ELR (cell line): ENCODE measurements around the gene MAN1B1.
"Not testable (repeated sequence)": the region's sequence is repeated elsewhere in the genome, so short reads cannot be mapped to it uniquely, and the experiment has no call there.

Experiments used
- DNase-seq: peaks from one replicate; pipeline ENCODE4 v3.0.0-alpha.2; 2015; ENCODE audit warnings: low read depth

Gene MAN1B1

GRCh38 chr9:137111788-137112563, 25.2 kb downstream of the MAN1B1 start:
- no peak for DNase-seq

GRCh38 chr9:137112564-137113384, 26.0 kb downstream of the MAN1B1 start:
- DNase-seq: no peak

- DNase-seq: peak; percentile 24
Observed at GRCh38 chr9:137113385-137114159, 26.8 kb downstream of the MAN1B1 start.

GRCh38 chr9:137114220-137114612, 27.4 kb downstream of the MAN1B1 start:
- no peak for DNase-seq

- peak; percentile 66 for DNase-seq
Observed at GRCh38 chr9:137114613-137115393, 28.0 kb downstream of the MAN1B1 start, which contains the start of gene DPP7. Gene DPP7 (minus strand): TSS chr9:137114733. CDS start chr9:137114713, 20 bp downstream.

GRCh38 chr9:137115394-137116026, 28.7 kb downstream of the MAN1B1 start:
- no peak for DNase-seq

- DNase-seq: no peak
Observed at GRCh38 chr9:137116027-137116507, 29.3 kb downstream of the MAN1B1 start.

GRCh38 chr9:137116728-137117127, 29.9 kb downstream of the MAN1B1 start:
- DNase-seq: no peak

- no peak for DNase-seq
Observed at GRCh38 chr9:137117269-137117731, 30.5 kb downstream of the MAN1B1 start.

GRCh38 chr9:137118092-137118603, 31.4 kb downstream of the MAN1B1 start:
- DNase-seq: not testable (repeated sequence)

- DNase-seq: not testable (repeated sequence)
Observed at GRCh38 chr9:137121927-137122795, 35.4 kb downstream of the MAN1B1 start.

- DNase-seq: not testable (repeated sequence)
Observed at GRCh38 chr9:137122796-137123467, 36.1 kb downstream of the MAN1B1 start.

GRCh38 chr9:137123468-137123837, 36.7 kb downstream of the MAN1B1 start:
- DNase-seq: no peak

GRCh38 chr9:137123952-137124462, 37.2 kb downstream of the MAN1B1 start:
- DNase-seq: not testable (repeated sequence)

GRCh38 chr9:137126786-137127185, 40.0 kb downstream of the MAN1B1 start:
- no peak for DNase-seq

GRCh38 chr9:137127301-137128157, 40.7 kb downstream of the MAN1B1 start:
- DNase-seq: no peak

- DNase-seq: no peak
Observed at GRCh38 chr9:137128158-137128861, 41.5 kb downstream of the MAN1B1 start.
